Measurements from ENCODE around the gene WDR90. TPM values are rescaled to one million over a fixed set of nuclear protein-coding genes. Genes with fewer than 3 reads are reported as not detected.

The WDR90 gene
- total and polyA plus RNA-seq, 2 of the 13 experiments (the other 11 are each of a cell fraction or from before 2014, with no cell fraction given): 14.9 to 28.9 TPM

- TF ChIP-seq GRHL1 (CRISPR knock-in tag; conservative IDR thresholded peaks at IDR 0.05): no peak
- 0 out of 4 replicates have a peak, but pooled peaks of 1 of the 2 experiments have one; percentile 12 for TF ChIP-seq HMGXB4 (CRISPR knock-in tag; IDR thresholded peaks at IDR 0.05; ENCODE audit: borderline replicate concordance in 1 of 2, low read depth in 1 of 2)
- TF ChIP-seq NR2C2 (CRISPR knock-in tag; IDR thresholded peaks at IDR 0.05; ENCODE audit: borderline replicate concordance): no peak
- no peak for TF ChIP-seq ZFP36L2 (CRISPR knock-in tag; IDR thresholded peaks at IDR 0.05)
- no peak for TF ChIP-seq ZFP1 (CRISPR knock-in tag; IDR thresholded peaks at IDR 0.05)
- no peak for TF ChIP-seq ARID2 (CRISPR knock-in tag; IDR thresholded peaks at IDR 0.05; ENCODE audit: borderline replicate concordance)
- no peak for TF ChIP-seq HMGA1 (CRISPR knock-in tag; conservative IDR thresholded peaks at IDR 0.05)
- TF ChIP-seq ETV5 (CRISPR knock-in tag; IDR thresholded peaks at IDR 0.05; ENCODE audit: borderline replicate concordance): peak; percentile 47
- peak; percentile 41; the same call in 1 of the 2 replicates for TF ChIP-seq MAZ (IDR thresholded peaks at IDR 0.05; ENCODE audit: borderline replicate concordance, low read depth, low read length)
- TF ChIP-seq MAZ (CRISPR knock-in tag; IDR thresholded peaks at IDR 0.05; ENCODE audit: low read depth): no peak; the same call in none of the 2 replicates
- TF ChIP-seq ZNF747 (CRISPR knock-in tag; IDR thresholded peaks at IDR 0.05; ENCODE audit: borderline replicate concordance): no peak
- TF ChIP-seq BORCS8-MEF2B (CRISPR knock-in tag; IDR thresholded peaks at IDR 0.05): no peak
- peak; percentile 50 for TF ChIP-seq ZNF790 (CRISPR knock-in tag; IDR thresholded peaks at IDR 0.05; ENCODE audit: borderline replicate concordance)
- no peak for TF ChIP-seq MAFK (conservative IDR thresholded peaks at IDR 0.05 in 1 of 2, IDR thresholded peaks at IDR 0.05 in 1 of 2; ENCODE audit: low read length in 2 of 2)
- no peak for TF ChIP-seq FOXC1 (CRISPR knock-in tag; IDR thresholded peaks at IDR 0.05; ENCODE audit: borderline replicate concordance)
- no peak for TF ChIP-seq ZNF383 (CRISPR knock-in tag; IDR thresholded peaks at IDR 0.05; ENCODE audit: borderline replicate concordance)
- no peak for TF ChIP-seq ZNF354B (CRISPR knock-in tag; IDR thresholded peaks at IDR 0.05)
- no peak for TF ChIP-seq JUND (CRISPR knock-in tag; IDR thresholded peaks at IDR 0.05)
- TF ChIP-seq TCF7 (IDR thresholded peaks at IDR 0.05; ENCODE audit: low read depth): no peak
- no peak for TF ChIP-seq ZFP41 (CRISPR knock-in tag; IDR thresholded peaks at IDR 0.05; ENCODE audit: borderline replicate concordance)
- no peak for TF ChIP-seq ZNF780A (CRISPR knock-in tag; IDR thresholded peaks at IDR 0.05)
- no peak for TF ChIP-seq THAP9 (CRISPR knock-in tag; IDR thresholded peaks at IDR 0.05; ENCODE audit: borderline replicate concordance)
- no peak for TF ChIP-seq PAF1 (CRISPR knock-in tag; IDR thresholded peaks at IDR 0.05)
- peak; percentile 65; the same call in 1 of the 2 replicates for TF ChIP-seq SRY (CRISPR knock-in tag; IDR thresholded peaks at IDR 0.05)
Observed at GRCh38 chr16:679814-680624, 30.9 kb downstream of the WDR90 start, which contains the start of gene STUB1 (continued).
